Kidney capillary endothelial cell (primary cell): ENCODE data around the gene NFIA.

Experiments used
- DNase-seq: peaks from one replicate; pipeline ENCODE4 v3.0.0-alpha.2; 2018; ENCODE audit warnings: low spot score

The NFIA gene

GRCh38 chr1:61434276-61434675 lies 351.9 kb downstream of the NFIA start:
- DNase-seq: peak; percentile 35

DNA sequence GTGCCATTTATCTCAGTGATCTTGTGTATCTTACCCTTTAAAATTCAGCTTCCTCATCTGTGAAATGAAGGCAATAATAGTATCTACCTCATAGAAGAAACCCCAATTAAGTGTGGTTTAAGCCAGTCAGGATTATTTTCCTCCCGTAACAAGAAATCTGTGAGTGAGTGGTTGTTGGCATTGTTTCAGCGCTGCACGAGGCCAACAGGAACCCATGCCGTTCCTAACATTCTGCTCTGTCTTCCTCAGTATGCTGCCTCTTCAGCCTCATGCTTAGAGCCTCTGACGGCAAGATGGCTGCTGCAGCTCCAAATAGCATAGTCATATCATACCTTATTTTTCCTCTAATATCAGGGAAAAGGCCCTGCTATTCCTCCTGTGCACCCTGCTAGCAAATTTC lies 352.9 kb downstream of the NFIA start:
- DNase-seq: no peak

DNA sequence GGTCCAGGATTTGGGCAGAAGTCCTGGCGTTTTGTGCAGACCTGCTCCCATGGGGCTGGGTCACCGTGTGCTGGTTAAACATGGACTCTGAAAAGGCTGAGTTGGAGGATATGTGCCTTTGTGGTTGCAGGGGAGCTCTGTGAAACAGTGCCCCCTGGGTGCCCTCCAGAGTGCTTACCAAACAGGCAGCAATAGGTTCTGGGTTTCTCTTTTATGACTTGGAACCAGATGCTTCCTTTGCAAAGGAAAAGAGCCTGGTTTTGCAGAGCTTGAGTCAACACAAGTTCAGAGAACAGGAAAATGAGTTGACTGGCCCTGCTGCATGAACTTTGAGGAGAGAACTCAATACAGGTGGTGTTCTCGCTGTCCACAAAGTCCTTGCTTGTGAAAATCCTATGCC lies 353.7 kb downstream of the NFIA start:
- DNase-seq: peak; percentile 65

DNA sequence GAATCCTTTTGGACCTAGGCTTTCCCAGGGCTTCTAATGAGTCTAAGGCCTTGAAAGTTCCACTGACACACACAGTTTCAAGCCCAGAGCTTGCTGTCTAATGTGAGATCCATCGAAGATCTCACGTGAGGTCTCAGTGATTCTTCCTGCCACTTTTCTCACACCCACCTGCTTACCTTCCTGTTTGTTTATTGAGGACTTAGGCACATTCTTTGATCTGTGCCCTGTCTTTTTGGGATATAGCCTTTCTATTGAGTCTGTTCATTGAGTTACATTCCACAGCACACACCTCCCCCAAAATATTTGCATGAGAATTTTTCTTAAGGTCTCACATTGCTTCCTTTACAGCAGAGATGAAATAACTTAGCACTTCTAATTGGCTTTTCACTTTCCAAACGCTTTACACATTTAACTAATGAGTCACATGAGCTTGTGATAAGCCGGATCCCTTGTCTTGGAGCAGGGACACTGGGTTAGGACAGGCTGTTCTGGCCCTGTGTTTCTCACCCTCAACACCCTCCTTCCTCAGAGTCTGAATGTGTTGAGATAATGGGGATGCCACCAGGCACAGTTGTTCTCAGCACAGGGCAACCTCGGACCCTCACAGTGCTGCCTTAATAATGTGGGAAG lies 354.2 kb downstream of the NFIA start:
- DNase-seq: no peak

- no peak for DNase-seq
These were observed 356.9 kb downstream of the NFIA start for GRCh38 chr1:61439234-61439633.

DNA sequence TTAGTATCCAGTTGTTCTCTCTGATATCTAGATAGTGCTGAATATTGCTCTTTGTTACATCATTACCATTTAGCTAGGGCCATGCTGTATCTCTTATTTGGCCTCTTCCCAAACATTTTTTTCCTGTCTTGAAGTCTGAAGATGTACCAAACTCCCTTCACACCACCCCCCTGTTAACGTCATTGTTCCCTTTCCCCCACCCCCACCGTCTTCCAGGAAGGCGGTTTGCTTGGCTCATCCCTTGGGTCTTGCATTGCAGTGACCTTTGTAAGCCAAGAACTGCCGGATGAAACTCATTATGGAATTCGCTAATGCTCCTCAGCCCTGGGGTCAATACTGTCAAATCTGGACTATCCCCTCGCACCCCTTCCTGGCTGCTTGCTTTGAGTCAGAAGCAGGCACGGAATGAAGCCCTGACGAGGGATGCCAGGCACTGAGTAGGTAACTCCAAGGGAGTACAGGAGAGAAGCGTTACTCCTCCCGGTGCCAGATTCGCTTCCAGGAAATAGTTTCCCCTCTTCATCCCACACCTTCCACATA lies 359.4 kb downstream of the NFIA start:
- peak; percentile 26 for DNase-seq

- DNase-seq: no peak
These were observed 360.2 kb downstream of the NFIA start for GRCh38 chr1:61442544-61442943.

DNA sequence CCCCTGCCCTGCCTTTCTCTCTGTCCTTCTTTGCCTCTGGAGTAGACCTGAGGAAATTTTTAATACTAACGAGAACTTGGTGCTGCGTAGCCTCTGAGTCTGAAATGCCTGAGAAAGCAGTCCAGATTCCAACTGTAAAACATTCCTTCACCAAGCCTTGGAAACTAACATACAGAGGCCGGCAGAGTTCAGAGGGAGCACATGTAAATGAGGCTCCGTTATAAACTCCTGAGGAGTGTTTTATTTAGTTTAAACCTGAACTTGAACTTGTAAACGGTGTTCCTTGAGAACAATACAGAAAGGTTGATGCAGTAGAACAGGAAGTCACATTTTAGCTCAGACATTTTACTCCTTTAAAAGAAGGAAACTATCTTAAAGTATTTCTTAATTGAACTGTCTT lies 361.9 kb downstream of the NFIA start:
- no peak for DNase-seq

DNA sequence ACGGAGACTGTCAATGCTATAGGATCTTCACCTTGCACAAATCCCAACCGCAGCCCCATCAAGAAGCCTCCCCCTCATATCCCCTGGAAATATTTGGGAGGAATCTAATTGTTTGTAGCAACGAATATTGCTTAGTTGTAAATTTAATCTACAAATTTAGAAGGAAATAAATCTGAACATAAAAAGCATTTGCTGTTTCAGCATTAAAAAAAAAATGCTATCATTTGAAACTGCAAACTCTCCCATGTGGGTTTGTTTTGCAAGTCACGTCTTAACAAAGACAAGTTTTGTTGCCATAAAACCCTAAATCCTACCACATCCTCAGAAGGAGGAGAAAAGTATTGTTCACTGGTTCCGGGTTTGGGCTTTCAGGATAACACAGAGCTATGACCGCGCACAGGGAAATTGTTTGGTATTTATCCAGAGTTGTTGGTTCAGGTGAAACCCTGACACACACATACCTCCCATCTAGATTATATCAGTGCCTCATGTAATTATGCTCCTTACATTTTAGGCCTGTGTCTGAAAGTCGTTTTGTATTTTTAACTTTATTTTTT lies 363.0 kb downstream of the NFIA start:
- no peak for DNase-seq

- no peak for DNase-seq
These were observed 364.2 kb downstream of the NFIA start for GRCh38 chr1:61446531-61446991.

DNA sequence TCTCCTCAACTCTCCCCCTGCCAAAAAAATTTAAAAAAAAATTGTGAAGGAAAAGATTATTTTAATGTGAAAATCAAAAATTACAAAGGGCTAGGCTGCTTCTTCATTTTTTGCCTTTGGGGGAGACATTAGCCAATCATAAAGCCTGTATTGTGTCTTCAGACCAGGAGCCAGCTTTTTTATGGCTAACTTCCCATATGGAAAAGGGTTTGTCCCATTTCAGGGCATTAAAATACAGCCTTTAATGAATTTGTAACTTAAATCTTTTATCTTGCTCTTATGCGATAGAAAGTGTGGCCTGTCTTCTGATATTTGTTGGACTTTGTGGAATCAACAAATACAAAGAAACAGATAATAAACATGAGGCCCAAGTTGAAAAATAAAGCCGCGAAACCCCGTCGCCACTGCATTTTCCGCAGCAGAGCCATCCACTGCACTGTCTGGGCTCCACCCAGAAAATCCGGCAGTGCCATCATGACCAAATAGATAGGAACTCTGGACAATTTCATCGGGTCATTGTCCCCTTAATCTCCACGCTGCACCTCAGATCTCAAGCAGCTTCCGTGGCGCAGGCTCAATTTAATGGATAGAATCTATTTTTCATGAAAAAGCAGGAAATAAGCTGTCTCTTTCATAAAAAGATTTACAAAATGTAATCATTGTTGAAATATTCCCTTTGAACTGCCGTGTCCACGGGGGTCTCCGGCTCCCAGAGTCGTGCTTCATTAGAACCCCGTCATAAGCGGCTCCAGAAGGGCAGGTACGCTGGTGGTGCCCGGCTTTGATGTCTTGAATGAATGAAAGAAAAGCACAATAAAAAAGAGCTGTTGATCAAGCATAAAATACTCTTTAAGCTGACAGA lies 365.0 kb downstream of the NFIA start:
- DNase-seq: no peak

- DNase-seq: no peak
These were observed 365.6 kb downstream of the NFIA start for GRCh38 chr1:61447968-61448430.

GRCh38 chr1:61448914-61449313 lies 366.6 kb downstream of the NFIA start:
- DNase-seq: no peak

DNA sequence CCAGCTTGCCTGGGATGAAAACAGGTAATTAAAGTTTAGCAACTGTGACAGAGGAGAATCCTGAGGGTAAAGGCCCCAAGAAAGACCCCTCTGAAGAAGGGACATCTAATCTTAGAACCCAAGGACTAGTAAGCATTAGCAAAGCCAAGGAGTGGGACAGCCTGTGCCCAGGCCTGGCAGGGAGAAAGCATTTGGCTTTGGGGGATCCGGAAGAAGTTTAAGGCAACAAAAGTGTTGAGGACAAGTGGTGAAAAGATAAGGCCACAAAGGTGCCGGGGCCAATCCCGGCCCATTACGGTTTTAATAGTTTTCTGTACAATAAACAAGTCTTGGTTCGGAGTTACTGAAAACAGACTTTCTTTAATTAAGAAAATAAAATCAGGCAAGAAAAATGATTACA lies 367.0 kb downstream of the NFIA start:
- DNase-seq: no peak

DNA sequence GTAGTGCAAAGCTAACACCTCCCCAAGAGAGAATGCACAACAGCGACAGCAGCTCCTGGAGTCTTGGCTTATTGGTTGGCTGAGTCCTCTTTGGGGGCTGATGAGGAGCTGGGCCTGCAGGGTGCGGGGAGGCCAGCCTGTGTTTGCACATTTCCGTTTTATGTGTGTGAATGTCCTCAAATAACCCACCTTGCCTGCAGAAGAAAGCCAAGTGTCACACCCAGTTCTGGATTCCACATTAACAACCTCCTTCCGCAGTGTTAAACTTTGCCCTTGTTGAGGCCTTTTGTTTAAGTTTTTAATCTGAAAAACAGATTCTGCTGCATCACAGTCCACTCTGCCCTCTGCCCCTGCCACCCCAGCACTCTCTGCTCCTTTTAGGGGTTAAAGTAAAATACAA lies 368.1 kb downstream of the NFIA start:
- DNase-seq: peak; percentile 16

DNA sequence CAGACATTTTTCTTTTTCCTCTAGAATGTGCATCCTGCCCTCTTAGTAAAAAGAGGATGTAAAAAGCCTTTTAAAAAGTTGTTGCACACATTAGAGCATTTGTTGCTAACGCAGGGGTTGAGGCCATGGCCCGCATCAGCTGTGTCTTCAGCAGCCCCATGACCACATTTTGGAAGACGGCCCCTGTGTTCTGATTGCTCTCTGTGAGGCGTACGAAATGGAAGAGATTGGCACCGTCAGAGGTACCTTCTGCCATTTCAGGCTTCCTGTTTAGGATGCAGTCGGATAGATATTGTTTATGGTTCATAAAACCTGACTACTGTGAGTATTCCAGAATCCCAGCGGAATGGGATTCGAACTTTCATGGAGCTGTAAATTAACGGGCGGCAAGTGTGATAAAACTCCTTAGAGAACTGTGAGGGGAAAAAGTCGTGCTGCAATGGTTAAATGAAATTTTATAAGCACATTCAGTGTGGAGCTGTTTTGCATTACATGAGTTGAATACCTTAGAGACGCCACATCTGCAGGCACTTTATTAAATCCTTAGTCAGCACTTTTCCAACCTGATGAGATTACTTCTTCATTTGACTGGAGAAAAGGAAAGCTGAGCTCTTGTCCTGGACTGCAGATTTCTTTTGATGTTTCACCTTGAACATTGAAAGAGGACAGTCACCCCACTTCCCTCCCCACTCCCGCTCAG lies 368.7 kb downstream of the NFIA start:
- DNase-seq: no peak

DNA sequence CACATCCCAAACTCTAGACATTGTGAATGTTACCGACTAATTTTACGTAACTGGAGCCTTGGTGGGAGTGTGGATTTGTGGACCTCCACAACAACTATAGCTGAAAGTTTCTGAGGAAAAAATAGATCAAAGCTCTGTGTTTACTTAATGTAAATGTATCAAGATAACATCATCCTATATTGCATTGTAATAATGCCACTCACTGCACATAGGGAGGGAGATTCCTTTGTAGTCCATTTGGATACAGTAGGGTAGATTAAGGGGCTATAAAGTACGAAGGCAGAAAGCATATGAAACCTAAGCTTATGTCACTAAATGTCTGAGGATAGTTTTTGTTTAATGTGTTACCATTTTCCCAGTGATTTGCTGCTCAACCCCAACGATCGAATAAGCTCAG lies 369.2 kb downstream of the NFIA start:
- no peak for DNase-seq

- DNase-seq: no peak
These were observed 370.0 kb downstream of the NFIA start for GRCh38 chr1:61452176-61453035.

GRCh38 chr1:61453111-61453961 lies 371.0 kb downstream of the NFIA start:
- DNase-seq: peak; percentile 83

- DNase-seq: no peak
These were observed 373.0 kb downstream of the NFIA start for GRCh38 chr1:61455400-61455799.
